MM.1S (cell line): ENCODE results near the gene CIB4.

ENCODE experiments used
- DNase-seq: peaks from one replicate; pipeline ENCODE4 v3.0.0-alpha.2; 2015
- H2AFZ ChIP-seq: fragments of 300-600 bp; sonication (generic); 2 replicates; pipeline ENCODE4 v1.6.0; 2016; ENCODE audit warnings: antibody characterized with exemption, low read length
- H3F3A ChIP-seq: fragments of 300-600 bp; sonication (generic); 2 replicates; pipeline ENCODE4 v1.6.1; 2016; ENCODE audit warnings: mild to moderate bottlenecking, antibody characterized with exemption, low read length, moderate library complexity, mixed read lengths; ENCODE audit not compliant: insufficient read depth
- H3K27ac ChIP-seq: fragments of 300-600 bp; sonication (generic); 2 replicates; pipeline ENCODE4 v1.5.1; 2016; ENCODE audit warnings: mild to moderate bottlenecking, low read length
- H3K27me3 ChIP-seq: fragments of 300-600 bp; sonication (generic); replicated peaks from 2 replicates; pipeline ENCODE4 v1.6.0; 2016; ENCODE audit warnings: low read length; ENCODE audit not compliant: insufficient read depth
- H3K36me3 ChIP-seq: fragments of 300-600 bp; sonication (generic); replicated peaks from 2 replicates; pipeline ENCODE4 v1.6.1; 2016; ENCODE audit warnings: mild to moderate bottlenecking, low read length, mixed read lengths; ENCODE audit not compliant: insufficient read depth
- H3K4me1 ChIP-seq: fragments of 300-600 bp; sonication (generic); 2 replicates; pipeline ENCODE4 v1.6.1; 2016; ENCODE audit warnings: low read length, mixed read lengths
- H3K4me2 ChIP-seq: fragments of 300-600 bp; sonication (generic); 2 replicates; pipeline ENCODE4 v1.6.0; 2016; ENCODE audit warnings: low read depth, low read length
- H3K4me3 ChIP-seq: fragments of 300-600 bp; sonication (generic); 2 replicates; pipeline ENCODE4 v1.5.1; 2016; ENCODE audit warnings: low read length, mixed read lengths
- H3K79me2 ChIP-seq: fragments of 300-600 bp; sonication (generic); 2 replicates; pipeline ENCODE4 v1.6.1; 2016; ENCODE audit warnings: mixed run types, low read length, mixed read lengths
- H3K9ac ChIP-seq: fragments of 300-600 bp; sonication (generic); 2 replicates; pipeline ENCODE4 v1.6.1; 2016; ENCODE audit warnings: low read length, mixed read lengths
- H3K9me2 ChIP-seq: fragments of 300-600 bp; sonication (generic); replicated peaks from 2 replicates; pipeline ENCODE4 v1.6.1; 2016; ENCODE audit warnings: mild to moderate bottlenecking, low read length, mixed read lengths; ENCODE audit not compliant: insufficient read depth
- H3K9me3 ChIP-seq: fragments of 300-600 bp; sonication (generic); replicated peaks from 2 replicates; pipeline ENCODE4 v1.6.1; 2016; ENCODE audit warnings: mild to moderate bottlenecking, low read length, mixed read lengths; ENCODE audit not compliant: insufficient read depth
- H4K20me1 ChIP-seq: fragments of 300-600 bp; sonication (generic); 2 replicates; pipeline ENCODE4 v1.6.1; 2016; ENCODE audit warnings: mild to moderate bottlenecking, low read length, moderate library complexity, mixed read lengths; ENCODE audit not compliant: insufficient read depth
- CTCF ChIP-seq: fragments of 300-600 bp; sonication (generic); IDR thresholded peaks from 2 replicates; pipeline ENCODE4 v1.5.1; 2016; ENCODE audit warnings: antibody characterized with exemption, low read length, mixed read lengths
- EZH2 ChIP-seq: fragments of 300-600 bp; sonication (generic); optimal IDR thresholded peaks from 2 replicates; pipeline ENCODE3; 2017; ENCODE audit warnings: low read depth, mild to moderate bottlenecking, antibody characterized with exemption, low read length, mixed read lengths
- EZH2phosphoT487 ChIP-seq: fragments of 300-600 bp; sonication (generic); IDR thresholded peaks from 2 replicates; pipeline ENCODE4 v1.6.1; 2018; ENCODE audit warnings: antibody characterized with exemption, low read length

The CIB4 gene

GRCh38 chr2:26558271-26559043 lies 82.7 kb downstream of the CIB4 start:
- Histone ChIP-seq H3K4me1 (no peaks in the 10 kb centered on the region), H3K4me3 (no peak overlapping the region), H4K20me1 (no peaks in the 10 kb centered on the region), H3K9me2 (no peaks in the 10 kb centered on the region), H3K4me2 (no peak overlapping the region), H3K79me2 (no peaks in the 10 kb centered on the region), H2AFZ (no peak overlapping the region), H3K27ac (no peak overlapping the region), H3K27me3 (peaks cover 99% of the 10 kb centered on the region), H3K36me3 (no peaks in the 10 kb centered on the region), H3F3A (no peaks in the 10 kb centered on the region), H3K9me3 (no peaks in the 10 kb centered on the region), H3K9ac (no peak overlapping the region)
- no peak for TF ChIP-seq EZH2
- no peak for TF ChIP-seq EZH2phosphoT487
- TF ChIP-seq CTCF = no peak
- DNase-seq = no peak

GRCh38 chr2:26557244-26557925 lies 83.8 kb downstream of the CIB4 start:
- no peak overlapping the region for H2AFZ ChIP-seq
- no peaks in the 10 kb centered on the region for H3K4me1 ChIP-seq
- H3K4me3 ChIP-seq = no peak overlapping the region
- H3K36me3 ChIP-seq = no peaks in the 10 kb centered on the region
- peaks cover 98% of the 10 kb centered on the region for H3K27me3 ChIP-seq
- no peak overlapping the region for H3K9ac ChIP-seq
- no peaks in the 10 kb centered on the region for H3K79me2 ChIP-seq
- no peak overlapping the region for H3K4me2 ChIP-seq
- H3F3A ChIP-seq = no peaks in the 10 kb centered on the region
- no peaks in the 10 kb centered on the region for H3K9me2 ChIP-seq
- TF ChIP-seq EZH2 = no peak
- no peak for TF ChIP-seq EZH2phosphoT487
- TF ChIP-seq CTCF = no peak
- no peak for DNase-seq
- no peaks in the 10 kb centered on the region for H3K9me3 ChIP-seq
- no peak overlapping the region for H3K27ac ChIP-seq
- no peaks in the 10 kb centered on the region for H4K20me1 ChIP-seq

GRCh38 chr2:26556309-26557243 lies 84.6 kb downstream of the CIB4 start:
- Histone ChIP-seq H2AFZ (no peak overlapping the region), H3K4me2 (no peak overlapping the region), H3K4me1 (no peaks in the 10 kb centered on the region), H3K79me2 (no peaks in the 10 kb centered on the region), H3K9ac (no peak overlapping the region), H3K27ac (no peak overlapping the region), H3F3A (no peaks in the 10 kb centered on the region), H3K27me3 (peaks cover 93% of the 10 kb centered on the region), H3K9me2 (no peaks in the 10 kb centered on the region), H3K9me3 (no peaks in the 10 kb centered on the region), H3K36me3 (no peaks in the 10 kb centered on the region), H3K4me3 (no peak overlapping the region), H4K20me1 (no peaks in the 10 kb centered on the region)
- no peak for DNase-seq
- TF ChIP-seq EZH2 = no peak
- TF ChIP-seq EZH2phosphoT487 = no peak
- TF ChIP-seq CTCF = no peak
